DMS114 treated with DMSO at 0.1 percent for 48 hours (cell line): ENCODE results near the gene PLK5.
"Not testable (repeated sequence)": the region's sequence is repeated elsewhere in the genome, so short reads cannot be mapped to it uniquely, and the experiment has no call there.

Experiments
- DNase-seq: peaks from one replicate; lab custom pipeline; 2025; ENCODE audit not compliant: unreplicated experiment; lab: John Stamatoyannopoulos, UW

Gene PLK5

DNA sequence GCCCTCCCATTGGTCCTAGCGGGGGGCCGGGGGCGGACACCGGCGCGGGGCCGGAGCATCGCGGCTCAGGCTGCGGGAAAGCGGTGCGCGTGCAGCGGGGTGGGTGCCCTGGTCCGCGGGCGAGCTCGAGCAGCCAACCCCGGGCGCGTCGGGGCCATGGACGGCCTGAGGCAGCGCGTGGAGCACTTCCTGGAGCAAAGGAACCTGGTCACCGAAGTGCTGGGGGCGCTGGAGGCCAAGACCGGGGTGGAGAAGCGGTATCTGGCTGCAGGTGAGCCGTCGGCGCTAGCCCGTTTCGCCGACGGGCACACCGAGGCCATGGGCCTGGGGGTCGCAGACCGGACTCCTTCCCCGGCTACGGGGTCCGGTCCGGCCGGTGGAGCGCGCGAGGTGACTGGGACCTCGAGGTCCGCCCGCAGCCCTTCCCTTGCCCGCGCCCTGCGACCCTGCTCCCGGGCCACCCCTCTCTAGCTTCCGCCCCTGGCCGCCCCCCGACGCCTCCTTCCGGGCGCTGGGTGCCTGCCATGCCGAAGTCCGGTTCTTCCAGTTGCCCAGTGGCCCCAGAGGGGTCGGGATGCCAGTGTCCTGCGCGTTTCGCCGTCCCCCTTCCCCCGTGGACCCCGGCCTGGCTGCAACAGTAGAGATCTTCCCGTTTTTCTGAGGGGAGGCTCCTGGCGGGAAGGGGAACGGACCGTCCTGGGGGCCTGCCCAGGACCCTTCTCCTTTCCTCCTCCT lies 32.6 kb upstream of the PLK5 start, which contains the start of gene REEP6:
Gene REEP6 (plus strand): TSS at position 68 of the 735 bp plus-strand sequence. CDS start 89 bp downstream, at position 157.
- no peak for DNase-seq

- DNase-seq: no peak
Measured at GRCh38 chr19:1491849-1492170, 32.1 kb upstream of the PLK5 start.

- no peak for DNase-seq
Measured at GRCh38 chr19:1492474-1493006, 31.3 kb upstream of the PLK5 start.

DNA sequence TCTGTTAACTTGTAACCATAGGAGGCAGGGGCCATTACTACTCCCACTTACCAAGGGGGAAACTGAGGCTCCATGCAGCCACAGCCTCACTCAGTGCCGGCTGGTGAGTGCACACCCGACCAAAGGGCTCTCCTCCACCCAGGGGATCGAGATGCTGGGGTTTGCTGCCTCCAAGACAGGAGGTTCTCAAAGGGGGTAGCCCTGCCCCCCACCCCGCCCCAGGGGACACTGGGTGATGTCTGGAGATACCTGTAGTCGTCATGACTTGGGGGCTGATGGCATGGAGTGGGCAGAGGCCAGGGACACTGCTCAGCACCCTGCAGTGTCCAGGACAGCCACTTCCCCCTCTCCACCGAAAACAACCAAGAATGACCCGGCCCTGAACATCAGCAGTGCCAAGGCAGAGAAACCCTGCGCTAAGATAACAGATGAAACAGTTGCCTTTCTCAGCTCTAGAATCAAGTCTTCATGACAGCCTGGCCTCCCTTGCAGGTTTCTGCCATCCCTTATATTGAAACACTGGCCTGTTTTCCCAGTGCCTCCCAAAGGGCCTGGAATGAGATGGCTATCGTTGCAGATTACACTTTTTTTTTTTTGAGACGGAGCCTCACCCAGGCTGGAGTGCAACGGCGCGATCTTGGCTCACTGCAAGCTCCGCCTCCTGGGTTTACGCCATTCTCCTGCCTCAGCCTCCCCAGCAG lies 29.6 kb upstream of the PLK5 start:
- no peak for DNase-seq

- DNase-seq: no peak
Measured at GRCh38 chr19:1495051-1495798, 28.7 kb upstream of the PLK5 start.

DNA sequence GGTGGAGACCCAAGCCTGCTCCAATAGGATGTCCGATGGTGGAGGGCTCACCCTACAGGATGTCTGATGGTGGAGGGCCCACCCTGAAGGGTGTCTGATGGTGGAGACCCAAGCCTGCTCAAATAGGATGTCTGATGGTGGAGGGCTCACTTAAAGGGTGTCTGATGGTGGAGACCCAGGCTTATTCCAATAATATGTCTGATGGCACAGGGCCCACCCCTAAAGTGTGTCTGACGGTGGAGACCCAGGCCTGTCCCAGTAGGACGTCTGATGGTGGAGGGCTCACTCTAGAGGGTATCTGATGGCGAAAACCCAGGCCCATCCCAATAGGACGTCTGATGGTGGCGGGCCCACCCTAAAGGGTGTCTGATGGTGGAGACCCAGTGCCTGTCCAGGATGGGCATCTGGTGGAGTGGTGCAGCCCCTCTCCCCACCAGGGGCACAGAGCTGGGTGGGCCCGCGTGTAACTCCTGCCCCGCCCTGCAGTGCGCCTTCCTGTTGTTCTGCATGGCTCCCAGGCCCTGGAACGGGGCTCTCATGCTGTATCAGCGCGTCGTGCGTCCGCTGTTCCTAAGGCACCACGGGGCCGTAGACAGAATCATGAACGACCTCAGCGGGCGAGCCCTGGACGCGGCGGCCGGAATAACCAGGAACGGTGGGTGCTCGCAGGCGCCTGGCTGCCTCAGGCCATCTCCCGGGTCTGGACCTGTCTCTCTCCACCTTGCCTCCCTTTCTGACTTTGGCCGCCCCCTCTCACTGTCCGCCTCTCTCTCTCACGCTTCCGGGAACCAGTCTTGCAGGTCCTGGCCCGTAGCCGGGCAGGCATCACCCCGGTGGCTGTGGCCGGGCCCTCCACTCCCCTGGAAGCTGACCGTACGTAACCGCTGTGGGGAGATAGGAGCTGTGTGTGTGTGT lies 27.8 kb upstream of the PLK5 start:
- DNase-seq: no peak

DNA sequence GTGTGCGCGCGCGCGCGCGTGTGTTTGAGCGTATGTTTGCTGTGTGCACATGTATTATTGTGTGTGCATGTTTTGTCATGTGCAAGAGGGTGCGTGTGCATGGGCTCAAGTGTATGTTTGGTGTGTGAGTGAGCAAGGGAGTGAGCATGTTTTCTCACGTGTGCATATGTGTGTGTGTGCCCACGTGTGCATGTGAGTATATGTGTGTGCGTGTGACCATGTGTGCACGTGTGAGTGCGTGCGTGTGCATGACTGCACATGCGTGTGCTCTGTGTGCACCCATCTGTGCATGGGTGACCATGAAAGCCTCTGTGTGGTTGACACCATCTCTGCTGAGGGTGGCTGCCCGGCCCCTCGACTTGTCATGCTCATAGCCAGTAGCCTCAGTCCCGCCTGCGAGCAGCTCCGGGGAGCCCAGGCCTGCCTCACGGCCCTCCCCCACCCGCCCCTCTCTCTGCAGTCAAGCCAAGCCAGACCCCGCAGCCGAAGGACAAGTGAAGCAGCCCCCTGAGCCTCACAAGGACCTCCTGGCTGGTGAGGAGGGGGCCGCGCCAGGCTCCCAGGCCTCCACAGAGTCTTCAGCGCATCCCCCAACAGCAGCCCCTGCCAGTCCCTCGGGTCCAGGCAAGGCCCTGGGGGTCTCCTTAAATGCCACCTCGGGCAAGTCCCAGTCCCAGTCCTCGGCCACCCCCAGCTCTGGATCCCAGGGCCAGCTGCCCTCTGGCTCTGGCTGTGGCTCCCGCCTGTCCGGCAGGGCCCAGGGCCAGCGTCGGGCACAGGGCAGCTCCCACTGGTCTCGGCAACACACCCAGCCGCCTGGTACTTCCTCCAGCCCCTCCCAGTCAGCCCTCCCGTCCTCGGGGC lies 26.9 kb upstream of the PLK5 start:
- no peak for DNase-seq

- no peak for DNase-seq
Measured at GRCh38 chr19:1497578-1498235, 26.2 kb upstream of the PLK5 start.

DNA sequence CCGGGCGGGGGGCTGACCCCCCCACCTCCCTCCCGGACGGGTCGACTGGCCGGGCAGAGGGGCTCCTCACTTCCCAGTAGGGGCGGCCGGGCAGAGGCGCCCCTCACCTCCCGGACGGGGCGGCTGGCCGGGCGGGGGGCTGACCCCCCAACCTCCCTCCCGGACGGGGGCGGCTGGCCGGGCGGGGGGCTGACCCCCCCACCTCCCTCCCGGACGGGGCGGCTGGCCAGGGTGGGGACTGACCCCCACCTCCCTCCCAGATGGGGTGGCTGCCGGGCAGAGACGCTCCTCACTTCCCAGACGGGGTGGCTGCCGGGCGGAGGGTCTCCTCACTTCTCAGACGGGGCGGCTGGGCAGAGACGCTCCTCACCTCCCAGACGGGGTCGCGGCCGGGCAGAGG lies 24.6 kb upstream of the PLK5 start:
- not testable (repeated sequence) for DNase-seq

GRCh38 chr19:1501200-1501595 lies 22.7 kb upstream of the PLK5 start:
- no peak for DNase-seq

GRCh38 chr19:1502433-1503088 lies 21.3 kb upstream of the PLK5 start:
- DNase-seq: no peak

GRCh38 chr19:1503089-1503924 lies 20.6 kb upstream of the PLK5 start:
- DNase-seq: no peak

GRCh38 chr19:1503925-1504773 lies 19.7 kb upstream of the PLK5 start:
- DNase-seq: no peak

GRCh38 chr19:1505012-1505411 lies 18.9 kb upstream of the PLK5 start:
- no peak for DNase-seq

DNA sequence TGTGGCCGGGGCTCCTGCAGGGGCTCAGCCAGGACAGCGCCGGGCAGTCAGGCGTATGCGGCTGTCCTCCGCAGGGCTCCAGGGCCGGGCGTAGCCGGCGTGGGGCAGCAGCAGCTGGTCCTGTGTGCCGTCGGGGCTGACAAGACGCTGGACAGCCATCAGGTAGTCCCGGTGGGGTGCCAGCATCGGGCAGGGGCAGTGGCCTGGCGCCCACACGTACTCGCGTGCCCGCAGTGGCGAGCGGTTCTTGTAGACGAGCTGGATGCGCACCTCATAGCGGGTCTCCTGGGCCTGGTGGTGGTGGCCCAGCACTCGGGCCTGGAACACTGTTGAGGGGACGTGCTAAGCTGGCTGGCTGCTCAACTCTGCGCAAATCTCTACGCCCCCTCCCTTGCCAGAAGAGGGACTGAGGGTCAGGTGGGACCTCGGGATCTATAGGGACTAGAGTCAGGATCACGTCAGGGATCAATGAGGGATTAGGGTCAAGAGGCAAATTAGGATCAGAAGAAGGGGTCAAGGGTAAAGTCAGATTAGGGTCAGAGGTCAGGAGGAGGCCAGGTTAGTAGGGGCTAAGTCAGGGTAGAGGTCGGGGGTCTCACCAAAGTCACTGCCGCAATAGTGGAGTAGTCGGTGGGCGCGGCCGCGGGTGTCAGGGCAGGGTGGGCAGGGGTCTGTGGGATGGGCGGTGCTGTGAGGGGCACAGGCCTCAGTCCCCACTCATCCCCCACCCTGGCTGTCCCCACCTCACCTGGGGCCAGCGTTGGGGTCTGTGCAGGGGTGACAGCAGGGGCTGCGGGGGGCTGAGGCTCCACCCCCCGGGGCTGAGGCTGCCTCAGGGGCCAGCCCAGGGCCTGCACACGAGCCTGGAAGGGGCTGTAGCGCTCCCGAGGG lies 17.6 kb upstream of the PLK5 start:
- no peak for DNase-seq

GRCh38 chr19:1507192-1507660 lies 16.7 kb upstream of the PLK5 start:
- no peak for DNase-seq
